HEK293 (cell line): Measurements from ENCODE around the gene SLC2A5.

Source experiments
- CTCF ChIA-PET: fragments of 350-600 bp; formaldehyde crosslinking; extraction: SDS; loops from one replicate; lab custom pipeline; 2021; ENCODE audit warnings: antibody characterized with exemption; lab: Yijun Ruan, JAX
- POLR2A ChIA-PET: fragments of 300-600 bp; formaldehyde crosslinking; extraction: SDS; loops from one replicate; lab custom pipeline; 2020; ENCODE audit warnings: antibody characterized with exemption, inconsistent platforms; lab: Yijun Ruan, JAX
- H3K27ac ChIP-seq: fragments of 200-500 bp; sonication (Bioruptor generic); 2 replicates; pipeline ENCODE4 v1.5.1; 2014; ENCODE audit warnings: low read depth, low read length, control low read depth, inconsistent platforms; ENCODE audit errors: extremely low read depth
- H3K36me3 ChIP-seq, 2 experiments: fragments of 200-500 bp in 1 of 2; sonication (Bioruptor generic) in 1 of 2; 1 replicate in 1 of 2; 2 replicates in 1 of 2; pipeline ENCODE4 v1.5.1; 2014 to 2017; ENCODE audit warnings: inconsistent platforms in 2 of 2, low read length in 2 of 2; ENCODE audit not compliant: control insufficient read depth in 2 of 2, insufficient read depth in 1 of 2
- H3K4me1 ChIP-seq: fragments of 200-500 bp; sonication (Bioruptor generic); 2 replicates; pipeline ENCODE4 v1.5.1; 2014; ENCODE audit warnings: mild to moderate bottlenecking, low read length, inconsistent platforms; ENCODE audit not compliant: control insufficient read depth, insufficient read depth
- H3K4me3 ChIP-seq: 2 replicates; pipeline ENCODE4 v1.5.1; 2011; ENCODE audit warnings: low read depth, mild to moderate bottlenecking, control low read depth, low read length, moderate library complexity
- H3K9me3 ChIP-seq: fragments of 200-500 bp; sonication (Bioruptor generic); 2 replicates; pipeline ENCODE4 v1.5.1; 2014; ENCODE audit warnings: low read depth, low read length, inconsistent platforms; ENCODE audit not compliant: control insufficient read depth, insufficient read depth
- AEBP2 ChIP-seq: fragments of 450-650 bp; formaldehyde crosslinking; IDR thresholded peaks from 2 replicates; pipeline ENCODE4 v1.5.1; 2016; ENCODE audit warnings: missing biosample characterization, missing genetic modification characterization, borderline replicate concordance
- CTCF ChIP-seq: fragments of 450-650 bp; formaldehyde crosslinking; IDR thresholded peaks from 2 replicates; pipeline ENCODE4 v1.5.1; 2016; ENCODE audit warnings: missing biosample characterization, missing genetic modification characterization
- KLF1 ChIP-seq: fragments of 450-650 bp; formaldehyde crosslinking; IDR thresholded peaks from 2 replicates; pipeline ENCODE4 v1.5.1; 2016; ENCODE audit warnings: missing biosample characterization, missing genetic modification characterization
- MYNN ChIP-seq: fragments of 450-650 bp; formaldehyde crosslinking; IDR thresholded peaks from 2 replicates; pipeline ENCODE4 v1.5.1; 2016; ENCODE audit warnings: missing biosample characterization, missing genetic modification characterization, borderline replicate concordance
- OSR2 ChIP-seq: fragments of 450-650 bp; formaldehyde crosslinking; IDR thresholded peaks from 2 replicates; pipeline ENCODE4 v1.5.1; 2016; ENCODE audit warnings: missing biosample characterization, missing genetic modification characterization
- TCF7L2 ChIP-seq: IDR thresholded peaks from 2 replicates; pipeline ENCODE4 v1.6.1; 2011; ENCODE audit warnings: low read depth, mild to moderate bottlenecking, inconsistent platforms, low read length, moderate library complexity, borderline replicate concordance
- ZFP69B ChIP-seq: fragments of 450-650 bp; formaldehyde crosslinking; IDR thresholded peaks from 2 replicates; pipeline ENCODE4 v1.5.1; 2016; ENCODE audit warnings: missing biosample characterization, missing genetic modification characterization
- ZNF184 ChIP-seq: fragments of 450-650 bp; IDR thresholded peaks from 2 replicates; pipeline ENCODE4 v1.5.1; 2018; ENCODE audit warnings: missing biosample characterization, mild to moderate bottlenecking, missing genetic modification characterization
- ZNF529 ChIP-seq: fragments of 450-650 bp; formaldehyde crosslinking; IDR thresholded peaks from 2 replicates; pipeline ENCODE4 v1.5.1; 2017; ENCODE audit warnings: missing genetic modification characterization, missing biosample characterization; ENCODE audit not compliant: insufficient replicate concordance
- ZNF544 ChIP-seq: fragments of 450-650 bp; formaldehyde crosslinking; IDR thresholded peaks from 2 replicates; pipeline ENCODE4 v1.5.0; 2017; ENCODE audit warnings: missing biosample characterization, missing genetic modification characterization
- ZNF571 ChIP-seq: fragments of 450-650 bp; formaldehyde crosslinking; IDR thresholded peaks from 2 replicates; pipeline ENCODE4 v1.5.0; 2017; ENCODE audit warnings: missing biosample characterization, missing genetic modification characterization
- ZNF768 ChIP-seq: fragments of 450-650 bp; formaldehyde crosslinking; IDR thresholded peaks from 2 replicates; pipeline ENCODE4 v1.5.1; 2018; ENCODE audit warnings: missing biosample characterization, mild to moderate bottlenecking, missing genetic modification characterization
- ZNF837 ChIP-seq: fragments of 450-650 bp; formaldehyde crosslinking; IDR thresholded peaks from 2 replicates; pipeline ENCODE4 v1.5.1; 2016; ENCODE audit warnings: missing biosample characterization, missing genetic modification characterization
- TF ChIP-seq, protein P1 (sequence below): IDR thresholded peaks from 2 replicates; pipeline ENCODE4 v1.6.1; 2011; ENCODE audit warnings: mild to moderate bottlenecking, low read depth, low read length, borderline replicate concordance
- TF ChIP-seq, protein P2 (sequence below): fragments of 450-650 bp; formaldehyde crosslinking; IDR thresholded peaks from 2 replicates; pipeline ENCODE4 v1.5.1; 2016; ENCODE audit warnings: missing biosample characterization, missing genetic modification characterization
- TF ChIP-seq, protein P3 (sequence below): fragments of 450-650 bp; formaldehyde crosslinking; IDR thresholded peaks from 2 replicates; pipeline ENCODE4 v1.5.1; 2016; ENCODE audit warnings: missing biosample characterization, missing genetic modification characterization
- TF ChIP-seq, protein P4 (sequence below): fragments of 450-650 bp; formaldehyde crosslinking; IDR thresholded peaks from 2 replicates; pipeline ENCODE4 v1.5.1; 2017; ENCODE audit warnings: missing biosample characterization, missing genetic modification characterization
- TF ChIP-seq, protein P5 (sequence below): fragments of 450-650 bp; formaldehyde crosslinking; IDR thresholded peaks from 2 replicates; pipeline ENCODE4 v1.5.1; 2016; ENCODE audit warnings: missing biosample characterization, missing genetic modification characterization
- TF ChIP-seq, protein P6 (sequence below): fragments of 450-650 bp; formaldehyde crosslinking; IDR thresholded peaks from 2 replicates; pipeline ENCODE4 v1.5.1; 2016; ENCODE audit warnings: missing biosample characterization, missing genetic modification characterization

SLC2A5 gene

GRCh38 chr1:9068981-9069325 is 482 bp downstream of the SLC2A5 start:
- Histone ChIP-seq H3K4me1 (no peaks in the 10 kb centered on the region), H3K4me3 (no peak overlapping the region), H3K9me3 (no peaks in the 10 kb centered on the region), H3K36me3 (no peaks in the 10 kb centered on the region), H3K27ac (no peak overlapping the region)
- TF ChIP-seq ZNF571 (tag by site-specific recombination) (no peak), ZNF837 (no peak), ZNF184 (no peak)
- CTCF ChIA-PET = no interaction called here
- POLR2A ChIA-PET = no interaction called here

GRCh38 chr1:9066945-9067807 is 2.3 kb downstream of the SLC2A5 start:
- Histone ChIP-seq H3K4me3 (no peak overlapping the region), H3K9me3 (no peaks in the 10 kb centered on the region), H3K36me3 (no peaks in the 10 kb centered on the region), H3K4me1 (no peaks in the 10 kb centered on the region), H3K27ac (no peak overlapping the region)
- POLR2A ChIA-PET = no interaction called here
- CTCF ChIA-PET = interaction anchor here (0.5 kb wide), 1 partner anchor 130 kb away, joined by 3 read pairs; no protein-coding TSS in a partner anchor
- TF ChIP-seq ZNF768 = no peak
- TF ChIP-seq ZNF544 (tag by site-specific recombination) = no peak

GRCh38 chr1:9065213-9065751 is 4.2 kb downstream of the SLC2A5 start:
- Histone ChIP-seq H3K9me3 (no peaks in the 10 kb centered on the region), H3K27ac (no peak overlapping the region), H3K36me3 (no peaks in the 10 kb centered on the region), H3K4me3 (no peak overlapping the region), H3K4me1 (no peaks in the 10 kb centered on the region)
- CTCF ChIA-PET = no interaction called here
- TF ChIP-seq, protein P1, sequence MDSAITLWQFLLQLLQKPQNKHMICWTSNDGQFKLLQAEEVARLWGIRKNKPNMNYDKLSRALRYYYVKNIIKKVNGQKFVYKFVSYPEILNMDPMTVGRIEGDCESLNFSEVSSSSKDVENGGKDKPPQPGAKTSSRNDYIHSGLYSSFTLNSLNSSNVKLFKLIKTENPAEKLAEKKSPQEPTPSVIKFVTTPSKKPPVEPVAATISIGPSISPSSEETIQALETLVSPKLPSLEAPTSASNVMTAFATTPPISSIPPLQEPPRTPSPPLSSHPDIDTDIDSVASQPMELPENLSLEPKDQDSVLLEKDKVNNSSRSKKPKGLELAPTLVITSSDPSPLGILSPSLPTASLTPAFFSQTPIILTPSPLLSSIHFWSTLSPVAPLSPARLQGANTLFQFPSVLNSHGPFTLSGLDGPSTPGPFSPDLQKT = no peak
- TF ChIP-seq, protein P2, sequence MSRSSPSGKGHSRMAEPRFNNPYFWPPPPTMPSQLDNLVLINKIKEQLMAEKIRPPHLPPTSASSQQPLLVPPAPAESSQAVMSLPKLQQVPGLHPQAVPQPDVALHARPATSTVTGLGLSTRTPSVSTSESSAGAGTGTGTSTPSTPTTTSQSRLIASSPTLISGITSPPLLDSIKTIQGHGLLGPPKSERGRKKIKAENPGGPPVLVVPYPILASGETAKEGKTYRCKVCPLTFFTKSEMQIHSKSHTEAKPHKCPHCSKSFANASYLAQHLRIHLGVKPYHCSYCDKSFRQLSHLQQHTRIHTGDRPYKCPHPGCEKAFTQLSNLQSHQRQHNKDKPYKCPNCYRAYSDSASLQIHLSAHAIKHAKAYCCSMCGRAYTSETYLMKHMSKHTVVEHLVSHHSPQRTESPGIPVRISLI = no peak
- TF ChIP-seq KLF1 = no peak
- TF ChIP-seq ZNF529 (tag by site-specific recombination) = no peak
- TF ChIP-seq, protein P3, sequence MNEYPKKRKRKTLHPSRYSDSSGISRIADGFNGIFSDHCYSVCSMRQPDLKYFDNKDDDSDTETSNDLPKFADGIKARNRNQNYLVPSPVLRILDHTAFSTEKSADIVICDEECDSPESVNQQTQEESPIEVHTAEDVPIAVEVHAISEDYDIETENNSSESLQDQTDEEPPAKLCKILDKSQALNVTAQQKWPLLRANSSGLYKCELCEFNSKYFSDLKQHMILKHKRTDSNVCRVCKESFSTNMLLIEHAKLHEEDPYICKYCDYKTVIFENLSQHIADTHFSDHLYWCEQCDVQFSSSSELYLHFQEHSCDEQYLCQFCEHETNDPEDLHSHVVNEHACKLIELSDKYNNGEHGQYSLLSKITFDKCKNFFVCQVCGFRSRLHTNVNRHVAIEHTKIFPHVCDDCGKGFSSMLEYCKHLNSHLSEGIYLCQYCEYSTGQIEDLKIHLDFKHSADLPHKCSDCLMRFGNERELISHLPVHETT (tag by site-specific recombination) = no peak
- TF ChIP-seq ZFP69B = no peak
- TF ChIP-seq, protein P4, sequence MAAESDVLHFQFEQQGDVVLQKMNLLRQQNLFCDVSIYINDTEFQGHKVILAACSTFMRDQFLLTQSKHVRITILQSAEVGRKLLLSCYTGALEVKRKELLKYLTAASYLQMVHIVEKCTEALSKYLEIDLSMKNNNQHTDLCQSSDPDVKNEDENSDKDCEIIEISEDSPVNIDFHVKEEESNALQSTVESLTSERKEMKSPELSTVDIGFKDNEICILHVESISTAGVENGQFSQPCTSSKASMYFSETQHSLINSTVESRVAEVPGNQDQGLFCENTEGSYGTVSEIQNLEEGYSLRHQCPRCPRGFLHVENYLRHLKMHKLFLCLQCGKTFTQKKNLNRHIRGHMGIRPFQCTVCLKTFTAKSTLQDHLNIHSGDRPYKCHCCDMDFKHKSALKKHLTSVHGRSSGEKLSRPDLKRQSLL (tag by site-specific recombination) = no peak
- TF ChIP-seq, protein P5, sequence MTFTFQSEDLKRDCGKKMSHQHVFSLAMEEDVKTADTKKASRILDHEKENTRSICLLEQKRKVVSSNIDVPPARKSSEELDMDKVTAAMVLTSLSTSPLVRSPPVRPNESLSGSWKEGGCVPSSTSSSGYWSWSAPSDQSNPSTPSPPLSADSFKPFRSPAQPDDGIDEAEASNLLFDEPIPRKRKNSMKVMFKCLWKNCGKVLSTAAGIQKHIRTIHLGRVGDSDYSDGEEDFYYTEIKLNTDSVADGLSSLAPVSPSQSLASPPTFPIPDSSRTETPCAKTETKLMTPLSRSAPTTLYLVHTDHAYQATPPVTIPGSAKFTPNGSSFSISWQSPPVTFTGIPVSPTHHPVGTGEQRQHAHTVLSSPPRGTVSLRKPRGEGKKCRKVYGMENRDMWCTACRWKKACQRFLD (tag by site-specific recombination) = no peak
- TF ChIP-seq OSR2 (tag by site-specific recombination) = no peak
- TF ChIP-seq TCF7L2 = no peak
- no peak for TF ChIP-seq MYNN (tag by site-specific recombination)
- TF ChIP-seq CTCF (tag by site-specific recombination) = no peak
- TF ChIP-seq, protein P6, sequence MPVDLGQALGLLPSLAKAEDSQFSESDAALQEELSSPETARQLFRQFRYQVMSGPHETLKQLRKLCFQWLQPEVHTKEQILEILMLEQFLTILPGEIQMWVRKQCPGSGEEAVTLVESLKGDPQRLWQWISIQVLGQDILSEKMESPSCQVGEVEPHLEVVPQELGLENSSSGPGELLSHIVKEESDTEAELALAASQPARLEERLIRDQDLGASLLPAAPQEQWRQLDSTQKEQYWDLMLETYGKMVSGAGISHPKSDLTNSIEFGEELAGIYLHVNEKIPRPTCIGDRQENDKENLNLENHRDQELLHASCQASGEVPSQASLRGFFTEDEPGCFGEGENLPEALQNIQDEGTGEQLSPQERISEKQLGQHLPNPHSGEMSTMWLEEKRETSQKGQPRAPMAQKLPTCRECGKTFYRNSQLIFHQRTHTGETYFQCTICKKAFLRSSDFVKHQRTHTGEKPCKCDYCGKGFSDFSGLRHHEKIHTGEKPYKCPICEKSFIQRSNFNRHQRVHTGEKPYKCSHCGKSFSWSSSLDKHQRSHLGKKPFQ = no peak
- TF ChIP-seq AEBP2 = no peak
- POLR2A ChIA-PET = no interaction called here
